GM12872 (cell line): ENCODE measurements around the gene RIN1.

Experiments used
- TF ChIP-seq, protein P1 (sequence below): IDR thresholded peaks from 3 replicates; pipeline ENCODE4 v1.5.1; 2011; ENCODE audit warnings: low read depth, mild to moderate bottlenecking, low read length, moderate library complexity; ENCODE audit not compliant: insufficient read depth

RIN1 gene

GRCh38 chr11:66294626-66295620 lies 41.3 kb downstream of the RIN1 start:
- TF ChIP-seq, protein P1, sequence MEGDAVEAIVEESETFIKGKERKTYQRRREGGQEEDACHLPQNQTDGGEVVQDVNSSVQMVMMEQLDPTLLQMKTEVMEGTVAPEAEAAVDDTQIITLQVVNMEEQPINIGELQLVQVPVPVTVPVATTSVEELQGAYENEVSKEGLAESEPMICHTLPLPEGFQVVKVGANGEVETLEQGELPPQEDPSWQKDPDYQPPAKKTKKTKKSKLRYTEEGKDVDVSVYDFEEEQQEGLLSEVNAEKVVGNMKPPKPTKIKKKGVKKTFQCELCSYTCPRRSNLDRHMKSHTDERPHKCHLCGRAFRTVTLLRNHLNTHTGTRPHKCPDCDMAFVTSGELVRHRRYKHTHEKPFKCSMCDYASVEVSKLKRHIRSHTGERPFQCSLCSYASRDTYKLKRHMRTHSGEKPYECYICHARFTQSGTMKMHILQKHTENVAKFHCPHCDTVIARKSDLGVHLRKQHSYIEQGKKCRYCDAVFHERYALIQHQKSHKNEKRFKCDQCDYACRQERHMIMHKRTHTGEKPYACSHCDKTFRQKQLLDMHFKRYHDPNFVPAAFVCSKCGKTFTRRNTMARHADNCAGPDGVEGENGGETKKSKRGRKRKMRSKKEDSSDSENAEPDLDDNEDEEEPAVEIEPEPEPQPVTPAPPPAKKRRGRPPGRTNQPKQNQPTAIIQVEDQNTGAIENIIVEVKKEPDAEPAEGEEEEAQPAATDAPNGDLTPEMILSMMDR, result no peak

GRCh38 chr11:66293777-66294625 lies 42.2 kb downstream of the RIN1 start:
- TF ChIP-seq, protein P1, result no peak

- TF ChIP-seq, protein P1, result no peak
Observed at GRCh38 chr11:66293352-66293751, 42.9 kb downstream of the RIN1 start.

- TF ChIP-seq, protein P1, result no peak
Observed at GRCh38 chr11:66292543-66293332, 43.5 kb downstream of the RIN1 start.

- TF ChIP-seq, protein P1, result no peak
Observed at GRCh38 chr11:66291706-66292542, 44.3 kb downstream of the RIN1 start, which contains the start of gene TMEM151A. Gene TMEM151A (plus strand): TSS chr11:66291894. CDS start chr11:66292014, 120 bp downstream.

GRCh38 chr11:66291303-66291705 lies 44.9 kb downstream of the RIN1 start:
- TF ChIP-seq, protein P1, result no peak
